Naive B cell (primary cell): ENCODE results near the gene ZSCAN22. TPM values are rescaled to one million over a fixed set of nuclear protein-coding genes. Genes with fewer than 3 reads are reported as not detected.

Source experiments
- ATAC-seq, 2 donors: fragments of 150-1000 bp; cut with Tn5 transposase; 2 replicates each; pipeline ENCODE4 v1.10.0; 2021; ENCODE audit warnings: low read depth in 2 of 2, mild to moderate bottlenecking in 2 of 2, moderate library complexity in 2 of 2
- DNase-seq: peaks from one replicate; pipeline ENCODE4 v3.0.0; 2022
- H3K27ac Mint-ChIP-seq, 6 donors: one replicate each; pipeline ENCODE4 v1.8.0; 2020 to 2022; ENCODE audit warnings: mild to moderate bottlenecking in 6 of 6, mixed read lengths in 6 of 6, moderate library complexity in 5 of 6, inconsistent platforms in 2 of 6
- H3K27me3 Mint-ChIP-seq, 3 donors: one replicate each; pipeline ENCODE4 v1.8.0; 2021 to 2022; ENCODE audit warnings: mixed read lengths in 3 of 3, mild to moderate bottlenecking in 1 of 3
- H3K36me3 Mint-ChIP-seq, 2 donors: one replicate each; pipeline ENCODE4 v1.8.0; 2020 to 2022; ENCODE audit warnings: mixed read lengths in 2 of 2, inconsistent platforms in 1 of 2, mild to moderate bottlenecking in 1 of 2
- H3K4me1 Mint-ChIP-seq, 3 donors: one replicate each; pipeline ENCODE4 v1.8.0; 2020 to 2022; ENCODE audit warnings: mixed read lengths in 3 of 3, inconsistent platforms in 1 of 3, mild to moderate bottlenecking in 1 of 3, moderate library complexity in 1 of 3
- H3K4me3 Mint-ChIP-seq, 8 donors: one replicate each; pipeline ENCODE4 v1.8.0; 2020 to 2022; ENCODE audit warnings: mild to moderate bottlenecking in 8 of 8, mixed read lengths in 8 of 8, moderate library complexity in 8 of 8, inconsistent platforms in 2 of 8
- H3K9me3 Mint-ChIP-seq, 7 donors: one replicate each; pipeline ENCODE4 v1.8.0; 2020 to 2022; ENCODE audit warnings: mixed read lengths in 7 of 7, mild to moderate bottlenecking in 5 of 7, inconsistent platforms in 2 of 7, moderate library complexity in 1 of 7
- polyA plus RNA-seq, 6 donors: library from polyadenylated mRNA; unstranded; fragments of 300-500 nt; fragmentation: Illumina TruSeq; gene quantifications; one replicate each; pipeline ENCODE4 v1.2.3, GENCODE V29; 2021; ENCODE audit warnings: low read depth in 6 of 6

ZSCAN22 gene
- polyA plus RNA-seq, result 1 to 10 TPM in 5 of 6 donors, not detected in 1; 1.5 to 5.2 (median 2.1) TPM

DNA sequence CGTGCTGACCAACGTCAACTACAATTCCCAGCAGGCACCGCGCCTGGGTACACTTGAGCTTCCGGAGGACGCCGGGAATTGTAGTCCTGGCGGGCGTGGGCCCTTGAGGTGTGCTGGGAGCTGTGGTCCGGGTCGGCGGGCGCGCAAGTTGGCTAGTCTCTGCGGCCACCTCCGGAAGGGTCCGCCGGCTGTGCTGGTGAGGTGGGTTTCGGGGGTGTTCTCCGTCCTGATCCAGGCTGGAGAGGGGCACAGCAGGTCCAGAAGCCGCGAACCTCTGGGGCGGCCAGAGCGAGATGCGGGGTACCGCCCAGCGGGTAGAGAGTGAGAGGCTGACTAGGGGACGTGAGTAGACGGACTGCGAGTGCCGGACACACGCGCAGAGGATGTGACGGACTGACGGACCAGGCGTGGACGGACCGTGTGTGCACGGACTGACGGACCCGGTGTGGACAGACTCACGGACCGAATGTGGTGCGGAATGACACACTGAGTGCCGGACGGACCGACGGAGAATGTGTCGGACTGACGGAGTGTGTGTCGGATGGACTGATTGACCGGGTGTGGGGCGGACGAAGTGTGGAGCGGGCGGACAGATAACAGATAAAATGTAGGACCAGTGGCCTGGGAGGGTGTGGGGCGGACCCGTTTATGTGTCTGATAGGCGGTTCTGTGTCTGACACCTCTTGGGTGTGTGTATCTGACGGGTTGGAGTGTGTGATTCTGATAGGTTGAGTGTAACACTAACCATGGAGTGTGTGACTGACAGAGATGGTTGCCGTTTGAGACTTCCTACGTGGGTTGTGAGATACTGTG, at the start of gene ZSCAN22:
TSS of gene ZSCAN22 (plus strand) at position 81 of the 813 bp plus-strand sequence. CDS start 7,809 bp downstream, outside the sequence.
- Mint-ChIP-seq H3K4me3 (no peak within 1 kb of the TSS), H3K27me3 (no peaks in the 10 kb centered on the region), H3K9me3 (no peaks in the 10 kb centered on the region), H3K4me1 (peaks cover 0 to 14% (median 7%) of the 10 kb centered on the region in 3 donors), H3K36me3 (no peaks in the 10 kb centered on the region), H3K27ac (no peak within 1 kb of the TSS)
- peak; percentile 81 for DNase-seq
- ATAC-seq, result peak; percentile 90 to 93

DNA sequence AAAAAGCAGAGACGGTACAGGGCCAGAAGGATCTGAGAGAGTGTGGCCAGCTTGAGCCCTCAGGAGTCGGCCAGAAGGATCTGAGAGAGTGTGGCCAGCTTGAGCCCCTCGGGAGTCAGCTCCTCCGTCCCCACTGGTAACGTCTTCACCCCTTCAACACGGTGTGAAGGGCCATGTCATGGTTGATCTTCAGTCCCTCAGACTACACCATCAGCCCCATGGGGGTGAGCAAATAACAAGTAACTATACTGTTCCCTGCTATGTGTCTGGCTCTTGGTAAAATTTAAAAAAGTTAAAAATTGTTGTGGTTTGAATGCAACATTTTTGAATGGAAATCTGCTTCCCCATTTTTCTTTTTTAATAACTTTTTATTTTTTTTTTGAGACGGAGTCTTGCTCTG, 49.6 kb upstream of the ZSCAN22 start:
- Mint-ChIP-seq H3K27ac (peak overlapping the region in 2 of 6 donors; percentile 62 to 73), H3K27me3 (no peaks in the 10 kb centered on the region), H3K4me3 (peak overlapping the region; percentile 60 to 98 (median 91)), H3K9me3 (peaks cover 0 to 14% (median 2%) of the 10 kb centered on the region in 7 donors), H3K4me1 (peaks cover 27 to 42% (median 35%) of the 10 kb centered on the region in 3 donors), H3K36me3 (peaks cover 8 to 16% of the 10 kb centered on the region in 2 donors)
- DNase-seq (no peak), ATAC-seq (no peak)

DNA sequence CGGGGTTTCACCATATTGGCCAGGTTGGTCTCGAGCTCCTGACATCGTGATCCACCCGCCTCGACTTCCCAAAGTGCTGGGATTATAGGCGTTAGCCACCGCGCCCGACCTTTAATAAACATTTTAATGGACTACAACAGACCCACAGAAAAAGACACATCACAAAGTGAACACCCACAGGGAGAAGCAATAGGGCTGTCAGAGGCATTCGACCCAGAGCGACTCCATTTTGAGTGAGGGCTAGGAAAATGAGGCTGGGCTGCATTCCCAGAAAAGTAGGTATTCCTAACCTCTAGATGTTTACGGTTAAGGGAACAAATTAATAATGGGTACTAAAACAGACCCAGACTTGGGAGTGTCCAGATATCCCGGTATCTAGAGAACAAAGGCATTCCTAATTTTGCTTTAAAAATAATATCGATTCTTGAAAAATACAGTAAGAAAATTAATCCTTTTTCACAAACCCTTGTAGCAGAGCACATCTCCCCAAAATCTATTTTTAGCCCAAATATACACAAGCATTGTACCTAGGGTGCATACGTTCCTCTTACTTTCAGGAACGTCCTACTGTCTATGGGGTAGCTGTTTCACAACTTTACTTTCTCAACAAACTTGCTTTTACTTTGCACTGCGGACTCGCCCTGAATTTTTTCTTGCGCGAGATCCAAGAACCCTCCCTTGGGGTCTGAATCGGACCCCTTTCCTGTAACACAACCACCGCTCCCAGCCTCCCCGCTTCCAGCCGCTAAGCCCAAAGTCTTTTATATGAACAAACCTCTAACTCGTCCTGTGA, 48.9 kb upstream of the ZSCAN22 start:
- DNase-seq (no peak), ATAC-seq (peak in 1 of 2 donors; percentile 3)
- H3K27ac Mint-ChIP-seq, result peak overlapping the region; percentile 6 to 97 (median 94)
- no peaks in the 10 kb centered on the region for H3K27me3 Mint-ChIP-seq
- peaks cover 0 to 11% (median 2%) of the 10 kb centered on the region in 7 donors for H3K9me3 Mint-ChIP-seq
- H3K4me3 Mint-ChIP-seq, result peak overlapping the region; percentile 83 to 98 (median 96)
- peaks cover 8 to 16% of the 10 kb centered on the region in 2 donors for H3K36me3 Mint-ChIP-seq
- peaks cover 32 to 42% (median 35%) of the 10 kb centered on the region in 3 donors for H3K4me1 Mint-ChIP-seq

DNA sequence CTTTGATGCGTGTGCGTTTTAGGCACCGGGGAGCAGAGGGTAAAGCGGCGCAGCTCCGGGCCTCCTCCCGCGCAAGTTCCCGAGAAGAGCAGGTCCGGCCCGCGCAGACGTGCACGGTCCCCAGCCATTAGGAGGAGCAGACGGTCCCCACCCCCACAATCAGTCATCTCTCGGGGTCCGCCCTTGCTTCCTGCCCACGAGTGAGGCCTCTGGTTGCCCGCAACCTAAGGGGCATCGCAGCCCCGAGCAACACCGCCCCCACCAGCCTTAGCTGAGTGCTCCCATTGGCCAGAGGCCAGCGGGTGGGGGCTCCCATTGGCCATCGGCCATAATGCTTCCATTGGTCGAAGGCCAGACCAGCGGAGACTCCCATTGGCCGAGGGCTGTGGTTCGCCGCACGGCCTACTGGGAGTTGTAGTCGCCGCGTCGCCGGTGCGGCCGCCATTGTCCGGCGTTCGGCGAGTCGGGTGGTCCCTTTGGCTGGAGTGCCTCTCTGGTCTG, 48.2 kb upstream of the ZSCAN22 start, which contains the start of gene ZNF8:
TSS of gene ZNF8 (plus strand) at position 415 of the 501 bp plus-strand sequence. CDS start 127 bp downstream, outside the sequence.
- H3K4me1 Mint-ChIP-seq, result peaks cover 33 to 42% (median 35%) of the 10 kb centered on the region in 3 donors

DNA sequence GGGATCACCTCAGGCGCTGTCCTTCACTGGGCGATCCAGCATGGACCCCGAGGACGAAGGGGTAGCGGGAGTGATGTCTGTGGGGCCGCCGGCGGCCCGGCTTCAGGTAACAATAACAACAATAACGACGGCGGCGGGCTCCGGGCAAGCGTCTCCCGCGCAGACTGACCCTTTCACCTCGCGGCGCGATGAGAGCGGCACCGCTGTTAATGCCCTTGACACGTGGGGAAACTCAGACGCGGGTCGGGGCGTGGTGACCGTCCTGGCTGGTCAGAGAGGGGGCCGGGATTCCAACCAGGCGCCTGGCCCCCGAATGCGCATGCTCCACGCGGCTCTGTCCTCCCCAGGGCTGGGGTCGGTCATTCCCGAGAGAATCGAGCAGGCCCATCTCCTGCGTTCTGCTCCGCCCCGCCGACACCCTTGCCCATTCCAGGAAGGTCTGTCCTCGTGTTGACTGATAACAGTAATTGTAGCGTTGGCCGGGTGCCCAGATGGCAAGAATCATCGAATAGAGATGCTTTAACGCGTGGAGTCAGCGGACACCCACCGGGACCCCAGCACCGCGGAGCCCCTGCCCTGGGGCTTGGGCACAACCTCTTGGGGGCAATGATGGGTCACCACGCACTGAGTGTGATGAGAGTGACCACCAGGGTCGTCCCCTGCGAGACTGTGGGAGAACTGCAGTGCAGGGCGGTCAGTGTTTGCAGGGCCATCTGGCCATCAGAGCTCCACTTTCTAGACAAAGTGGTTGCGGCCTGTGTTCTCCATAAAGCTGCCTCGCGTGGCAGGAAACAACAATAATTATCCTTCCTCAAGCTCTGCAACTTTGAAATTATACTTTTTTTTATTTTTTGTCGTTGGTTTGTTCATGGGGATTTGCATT, 47.5 kb upstream of the ZSCAN22 start:
- Mint-ChIP-seq H3K36me3 (peaks cover 6 to 14% of the 10 kb centered on the region in 2 donors), H3K27ac (peak overlapping the region; percentile 63 to 97 (median 89)), H3K4me3 (peak overlapping the region; percentile 83 to 98 (median 96)), H3K4me1 (peaks cover 33 to 42% (median 35%) of the 10 kb centered on the region in 3 donors), H3K27me3 (no peaks in the 10 kb centered on the region), H3K9me3 (peaks cover 0 to 8% (median 2%) of the 10 kb centered on the region in 7 donors)
- ATAC-seq, result no peak
- DNase-seq, result no peak

More for the DNA sequence above, 48.2 kb upstream of the ZSCAN22 start, which contains the start of gene ZNF8:
- H3K4me3 Mint-ChIP-seq, result peak within 1 kb of the TSS; percentile 83 to 98 (median 96)
- DNase-seq, result peak; percentile 96
- H3K9me3 Mint-ChIP-seq, result peaks cover 0 to 8% (median 2%) of the 10 kb centered on the region in 7 donors
- peak within 1 kb of the TSS; percentile 63 to 97 (median 94) for H3K27ac Mint-ChIP-seq
- peak; percentile 96 to 97 for ATAC-seq
- peaks cover 8 to 16% of the 10 kb centered on the region in 2 donors for H3K36me3 Mint-ChIP-seq
- H3K27me3 Mint-ChIP-seq, result no peaks in the 10 kb centered on the region

DNA sequence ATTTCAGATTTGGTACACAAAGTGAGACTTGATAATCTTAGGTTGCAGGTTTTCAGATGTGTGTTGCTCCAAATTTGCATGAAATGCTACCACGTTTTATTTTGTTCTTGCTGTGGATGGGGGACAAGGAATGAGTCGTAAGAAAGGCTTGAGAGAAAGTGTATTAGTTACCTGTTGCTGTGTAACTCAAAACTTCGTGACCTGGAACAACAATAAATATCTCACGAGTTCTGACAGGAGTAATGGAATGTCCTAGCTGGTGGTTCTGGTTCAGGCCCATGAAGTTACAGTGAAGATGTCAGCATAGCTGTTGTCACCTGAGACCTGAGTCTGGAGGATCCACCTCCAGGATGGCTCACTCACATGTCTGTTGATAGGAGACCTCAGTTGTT, 46.9 kb upstream of the ZSCAN22 start:
- Mint-ChIP-seq H3K4me3 (peak overlapping the region; percentile 83 to 98 (median 96)), H3K4me1 (peaks cover 33 to 42% (median 35%) of the 10 kb centered on the region in 3 donors), H3K27ac (peak overlapping the region in 2 of 6 donors; percentile 54 to 72), H3K27me3 (no peaks in the 10 kb centered on the region), H3K9me3 (peaks cover 0 to 5% (median 0%) of the 10 kb centered on the region in 7 donors), H3K36me3 (peaks cover 0 to 7% of the 10 kb centered on the region in 2 donors)
- DNase-seq (no peak), ATAC-seq (no peak)

DNA sequence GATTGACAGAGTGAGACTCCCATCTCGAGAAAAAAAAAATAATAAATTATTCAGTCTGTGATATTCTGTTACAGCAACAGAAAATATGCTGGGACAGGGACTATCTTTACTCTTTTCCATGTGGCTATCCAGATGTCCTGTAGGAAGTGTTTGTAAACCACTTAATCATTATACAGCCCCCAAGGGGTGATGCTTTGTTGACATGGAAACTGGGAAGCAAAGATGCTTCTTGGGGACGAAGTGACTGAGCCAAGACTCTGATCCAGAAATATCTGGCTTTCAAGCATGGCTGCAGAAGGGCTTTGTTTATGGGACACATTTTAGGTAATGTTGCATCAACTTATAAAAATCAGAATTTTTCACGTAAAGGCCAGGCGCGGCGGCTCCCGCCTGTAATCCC, 42.6 kb upstream of the ZSCAN22 start:
- H3K4me3 Mint-ChIP-seq, result peak overlapping the region in 1 of 8 donors; percentile 42
- H3K27ac Mint-ChIP-seq, result no peak overlapping the region

DNA sequence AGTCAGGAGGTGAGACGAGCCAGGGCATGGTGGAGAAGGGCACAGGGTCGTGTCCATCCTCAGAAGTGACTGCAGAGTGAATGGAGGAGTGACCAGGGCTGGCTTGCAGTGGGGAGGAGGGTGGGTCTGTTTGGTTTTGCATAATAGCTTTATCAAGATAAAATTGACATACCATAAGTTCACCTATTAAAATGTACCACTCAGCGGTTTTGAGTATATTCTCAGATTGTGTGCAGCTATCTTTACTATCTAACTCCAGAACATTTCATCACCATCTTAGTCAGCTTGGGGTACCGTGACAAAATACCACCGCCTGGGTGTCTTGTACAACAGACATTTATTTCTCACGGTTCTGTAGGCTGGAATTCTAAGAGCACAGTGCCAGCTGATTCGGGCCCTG, 34.9 kb upstream of the ZSCAN22 start:
- ATAC-seq, result no peak
- Mint-ChIP-seq H3K27me3 (no peaks in the 10 kb centered on the region), H3K4me1 (peaks cover 0 to 4% (median 4%) of the 10 kb centered on the region in 3 donors), H3K9me3 (peaks cover 6 to 39% (median 26%) of the 10 kb centered on the region in 7 donors), H3K36me3 (peaks cover 36 to 58% of the 10 kb centered on the region in 2 donors), H3K27ac (no peak overlapping the region), H3K4me3 (peak overlapping the region in 1 of 8 donors; percentile 42)
- DNase-seq, result no peak

More for the DNA sequence above, 42.6 kb upstream of the ZSCAN22 start:
- Mint-ChIP-seq H3K4me1 (peaks cover 21 to 30% (median 27%) of the 10 kb centered on the region in 3 donors), H3K36me3 (peaks cover 5 to 25% of the 10 kb centered on the region in 2 donors), H3K9me3 (peaks cover 0 to 2% (median 0%) of the 10 kb centered on the region in 7 donors), H3K27me3 (no peaks in the 10 kb centered on the region)
- DNase-seq, result no peak
- no peak for ATAC-seq

DNA sequence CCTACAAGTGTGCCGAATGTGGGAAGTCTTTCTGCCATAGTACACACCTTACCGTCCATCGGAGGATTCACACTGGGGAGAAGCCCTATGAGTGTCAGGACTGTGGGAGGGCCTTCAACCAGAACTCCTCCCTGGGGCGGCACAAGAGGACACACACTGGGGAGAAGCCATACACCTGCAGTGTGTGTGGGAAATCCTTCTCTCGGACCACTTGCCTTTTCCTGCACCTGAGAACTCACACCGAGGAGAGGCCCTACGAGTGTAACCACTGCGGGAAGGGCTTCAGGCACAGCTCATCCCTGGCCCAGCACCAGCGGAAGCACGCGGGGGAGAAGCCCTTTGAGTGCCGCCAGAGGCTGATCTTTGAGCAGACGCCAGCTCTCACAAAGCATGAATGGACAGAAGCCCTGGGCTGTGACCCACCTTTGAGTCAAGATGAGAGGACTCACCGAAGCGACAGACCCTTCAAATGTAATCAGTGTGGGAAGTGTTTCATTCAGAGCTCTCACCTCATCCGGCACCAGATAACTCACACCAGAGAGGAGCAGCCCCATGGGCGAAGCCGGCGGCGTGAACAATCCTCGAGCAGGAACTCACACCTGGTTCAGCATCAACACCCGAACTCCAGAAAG, 31.9 kb upstream of the ZSCAN22 start:
- ATAC-seq (no peak), DNase-seq (no peak)
- H3K27ac Mint-ChIP-seq, result peak overlapping the region in 1 of 6 donors; percentile 47
- no peak overlapping the region for H3K4me3 Mint-ChIP-seq
- H3K27me3 Mint-ChIP-seq, result no peaks in the 10 kb centered on the region
- H3K36me3 Mint-ChIP-seq, result peaks cover 27 to 44% of the 10 kb centered on the region in 2 donors
- peaks cover 2 to 4% (median 3%) of the 10 kb centered on the region in 3 donors for H3K4me1 Mint-ChIP-seq
- peaks cover 6 to 44% (median 26%) of the 10 kb centered on the region in 7 donors for H3K9me3 Mint-ChIP-seq

DNA sequence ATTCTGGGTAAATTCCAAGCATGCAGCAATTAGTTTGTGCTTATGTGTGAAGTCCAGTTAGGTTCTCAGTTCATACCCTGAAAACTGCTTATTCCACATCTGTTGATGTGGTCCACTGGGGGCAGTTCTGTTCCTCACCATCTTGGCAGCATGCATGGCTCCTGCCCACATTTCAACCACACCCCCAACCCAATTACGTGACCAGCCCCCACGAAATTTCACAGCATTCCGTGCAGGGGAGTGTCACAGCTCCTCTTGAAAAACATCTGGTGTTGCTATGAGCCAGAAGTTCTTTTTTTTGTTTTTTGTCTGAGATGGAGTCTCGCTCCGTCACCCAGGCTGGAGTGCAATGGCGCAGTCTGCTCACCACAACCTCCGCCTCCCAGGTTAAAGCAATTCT, 30.7 kb upstream of the ZSCAN22 start:
- Mint-ChIP-seq H3K27ac (no peak overlapping the region), H3K4me1 (peaks cover 2 to 4% (median 2%) of the 10 kb centered on the region in 3 donors), H3K27me3 (no peaks in the 10 kb centered on the region), H3K9me3 (peaks cover 6 to 44% (median 26%) of the 10 kb centered on the region in 7 donors), H3K36me3 (peaks cover 32 to 49% of the 10 kb centered on the region in 2 donors), H3K4me3 (no peak overlapping the region)
- ATAC-seq (no peak), DNase-seq (no peak)

DNA sequence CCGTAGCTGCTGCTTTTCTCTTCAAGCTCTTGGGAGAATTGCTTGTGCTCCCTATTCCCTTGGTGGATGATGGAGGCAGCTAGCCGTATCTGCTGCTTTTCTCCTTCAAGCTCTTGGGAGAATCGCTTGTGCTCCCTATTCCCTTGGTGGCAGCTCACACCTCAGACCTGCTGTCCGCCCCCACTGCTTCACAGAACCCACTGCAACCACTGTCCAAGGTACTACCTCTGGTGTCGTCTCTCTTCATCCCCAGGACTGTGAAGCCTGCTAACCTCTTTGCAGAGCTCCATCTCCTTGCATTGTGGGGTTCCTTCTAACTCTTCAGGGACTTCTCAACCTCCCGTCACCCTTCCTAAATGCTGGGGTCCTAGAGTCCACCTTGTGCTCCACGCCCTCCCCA, 26.2 kb upstream of the ZSCAN22 start:
- Mint-ChIP-seq H3K4me1 (peaks cover 13 to 17% (median 17%) of the 10 kb centered on the region in 3 donors), H3K27ac (peak overlapping the region in 1 of 6 donors; percentile 52), H3K4me3 (no peak overlapping the region), H3K9me3 (peaks cover 0 to 9% (median 0%) of the 10 kb centered on the region in 7 donors), H3K27me3 (no peaks in the 10 kb centered on the region), H3K36me3 (peaks cover 6 to 18% of the 10 kb centered on the region in 2 donors)
- DNase-seq, result no peak
- no peak for ATAC-seq
